ENCODE results near the gene SLC9A8. TPM values are rescaled to one million over a fixed set of nuclear protein-coding genes. Genes with fewer than 3 reads are reported as not detected.
A peak's percentile ranks its signal among the peaks of the same experiment; 100 is the strongest.

The SLC9A8 gene
- total and polyA plus RNA-seq, 2 experiments from 2014 or later: 4.2 to 5.0 TPM

DNA sequence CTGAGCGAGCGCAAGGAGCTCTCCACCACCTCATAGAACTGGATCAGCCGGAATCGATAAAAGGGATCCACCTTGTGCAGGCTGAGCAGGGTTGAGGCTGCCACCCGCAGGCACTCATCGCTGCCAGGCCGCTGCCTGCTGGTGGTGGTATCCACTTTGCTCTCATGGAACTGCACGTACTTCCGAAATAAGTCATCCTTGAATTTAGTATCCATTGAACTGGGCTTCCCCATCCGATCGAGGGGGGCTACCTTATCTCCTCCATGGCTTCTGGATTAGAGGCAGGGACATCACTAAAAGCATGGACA is 95.6 kb downstream of the SLC9A8 start:
- Histone ChIP-seq H4K20me1 (ENCODE audit: insufficient read depth) (no peaks in the 10 kb centered on the region), H3K36me3 (ENCODE audit: low read depth) (peaks cover 18% of the 10 kb centered on the region; the same call in 1 of the 2 replicates)

DNA sequence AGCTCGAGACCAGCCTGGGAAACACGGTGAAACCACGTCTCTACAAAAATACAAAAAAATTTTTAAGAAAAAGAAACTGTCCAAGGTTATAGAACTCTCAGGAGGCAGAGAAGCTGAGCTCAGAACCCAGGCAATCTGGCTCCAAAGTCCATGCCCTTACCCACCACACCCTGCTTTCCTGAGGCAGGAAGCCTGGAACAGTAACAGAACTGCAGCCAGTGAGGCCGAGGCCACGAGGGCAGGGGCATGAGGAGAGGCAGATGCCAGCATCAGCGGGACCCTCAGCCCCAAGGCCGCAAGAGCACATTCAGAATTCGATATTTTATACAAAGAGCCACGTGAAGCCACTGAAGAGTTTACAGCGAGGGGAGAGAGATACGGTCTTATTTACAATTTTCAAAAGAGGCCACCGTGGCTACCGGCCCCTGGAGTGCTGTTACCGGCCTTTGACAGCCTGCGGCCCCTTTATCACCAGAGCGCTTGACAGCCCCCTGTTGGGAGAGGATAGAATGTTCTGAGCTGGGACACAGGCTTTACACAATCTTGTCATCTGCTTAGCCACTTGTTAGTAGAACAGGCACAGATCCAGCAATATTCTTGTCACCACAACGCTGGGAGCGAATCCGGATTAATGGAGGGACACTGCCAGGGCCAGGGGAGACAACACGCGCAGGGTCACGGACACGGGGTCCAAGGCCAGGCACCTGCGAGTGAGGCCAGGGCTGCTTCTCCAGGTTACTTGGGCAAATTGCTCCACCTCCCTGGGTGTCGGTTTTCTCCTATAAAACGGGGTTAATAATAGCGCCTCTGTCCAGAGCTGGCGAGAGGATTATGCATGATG is 97.1 kb downstream of the SLC9A8 start:
- H3K4me1 ChIP-seq (ENCODE audit: insufficient read depth): peaks cover 11% of the 10 kb centered on the region
- H3K27me3 ChIP-seq (replicated peaks; ENCODE audit: insufficient read depth): no peaks in the 10 kb centered on the region
- no peak overlapping the region for H3K9ac ChIP-seq
- DNase-seq: no peak
- TF ChIP-seq EZH2phosphoT487 (IDR thresholded peaks at IDR 0.05; ENCODE audit: insufficient read depth, low read depth) (no peak), EZH2 (IDR thresholded peaks at IDR 0.05; ENCODE audit: insufficient read depth, poor library complexity, severe bottlenecking) (no peak)
- H3K27ac ChIP-seq: no peak overlapping the region
- H3K4me3 ChIP-seq: no peak overlapping the region
- H4K20me1 ChIP-seq (ENCODE audit: insufficient read depth): no peaks in the 10 kb centered on the region
- H3K79me2 ChIP-seq (ENCODE audit: insufficient read depth): peaks cover 73% of the 10 kb centered on the region
- WGBS, 2 experiments (ENCODE audit: low coverage in 1 of 2, low lambda C conversion rate in 2 of 2, missing lambda C conversion rate in 2 of 2): 79 to 81% methylated on average over 28 of the region's 28 CpGs
- no peaks in the 10 kb centered on the region for H3K9me2 ChIP-seq (ENCODE audit: insufficient read depth)
- no peaks in the 10 kb centered on the region for H3K9me3 ChIP-seq (ENCODE audit: low read depth)
- in situ Hi-C loops (cut with MboI): no loop called here
- no peak overlapping the region for H2AFZ ChIP-seq
- H3F3A ChIP-seq (ENCODE audit: insufficient read depth): no peaks in the 10 kb centered on the region
- H3K4me2 ChIP-seq (ENCODE audit: unreplicated experiment): no peak overlapping the region
- peaks cover 8% of the 10 kb centered on the region; the same call in 1 of the 2 replicates for H3K36me3 ChIP-seq (ENCODE audit: low read depth)

More for the DNA sequence above, 95.6 kb downstream of the SLC9A8 start:
- no peaks in the 10 kb centered on the region for H3F3A ChIP-seq (ENCODE audit: insufficient read depth)
- H3K79me2 ChIP-seq (ENCODE audit: insufficient read depth): peaks cover 58% of the 10 kb centered on the region
- H3K9me3 ChIP-seq (ENCODE audit: low read depth): no peaks in the 10 kb centered on the region
- no peak for DNase-seq
- 98% methylated on average over 9 to 11 of the region's 11 CpGs for WGBS, 2 experiments (ENCODE audit: low coverage in 1 of 2, low lambda C conversion rate in 2 of 2, missing lambda C conversion rate in 2 of 2)
- no peak overlapping the region for H2AFZ ChIP-seq
- H3K4me2 ChIP-seq (ENCODE audit: unreplicated experiment): no peak overlapping the region
- no peak overlapping the region for H3K9ac ChIP-seq
- in situ Hi-C loops (cut with MboI): no loop called here
- TF ChIP-seq EZH2phosphoT487 (IDR thresholded peaks at IDR 0.05; ENCODE audit: insufficient read depth, low read depth) (no peak), EZH2 (IDR thresholded peaks at IDR 0.05; ENCODE audit: insufficient read depth, poor library complexity, severe bottlenecking) (no peak)
- no peak overlapping the region for H3K27ac ChIP-seq
- H3K4me1 ChIP-seq (ENCODE audit: insufficient read depth): peaks cover under 1% of the 10 kb centered on the region; the same call in 1 of the 2 replicates
- H3K4me3 ChIP-seq: no peak overlapping the region
- H3K27me3 ChIP-seq (replicated peaks; ENCODE audit: insufficient read depth): no peaks in the 10 kb centered on the region
- no peaks in the 10 kb centered on the region for H3K9me2 ChIP-seq (ENCODE audit: insufficient read depth)

DNA sequence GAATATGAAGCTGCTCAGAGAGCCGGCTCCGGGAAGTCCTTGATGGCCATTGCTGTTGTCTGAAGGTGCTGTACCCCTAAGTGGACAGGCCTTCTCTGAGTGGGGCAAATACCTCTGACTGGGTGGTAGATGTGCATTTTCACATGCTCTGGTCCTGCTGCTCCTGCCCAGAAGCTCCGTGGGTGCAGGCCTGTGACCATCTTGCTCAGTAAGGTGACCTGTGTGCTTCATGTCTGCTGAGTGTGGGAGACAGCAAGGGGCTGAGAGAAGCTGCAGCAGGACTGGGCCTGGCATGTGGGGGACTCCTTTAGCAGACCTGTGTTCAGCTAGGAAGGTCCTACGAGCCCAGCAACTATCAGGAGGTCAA is 97.7 kb downstream of the SLC9A8 start:
- TF ChIP-seq EZH2phosphoT487 (IDR thresholded peaks at IDR 0.05; ENCODE audit: insufficient read depth, low read depth) (no peak), EZH2 (IDR thresholded peaks at IDR 0.05; ENCODE audit: insufficient read depth, poor library complexity, severe bottlenecking) (no peak)
- WGBS, 2 experiments (ENCODE audit: low coverage in 1 of 2, low lambda C conversion rate in 2 of 2, missing lambda C conversion rate in 2 of 2): 85 to 88% methylated on average over 4 of the region's 4 CpGs
- in situ Hi-C loops (cut with MboI): no loop called here

DNA sequence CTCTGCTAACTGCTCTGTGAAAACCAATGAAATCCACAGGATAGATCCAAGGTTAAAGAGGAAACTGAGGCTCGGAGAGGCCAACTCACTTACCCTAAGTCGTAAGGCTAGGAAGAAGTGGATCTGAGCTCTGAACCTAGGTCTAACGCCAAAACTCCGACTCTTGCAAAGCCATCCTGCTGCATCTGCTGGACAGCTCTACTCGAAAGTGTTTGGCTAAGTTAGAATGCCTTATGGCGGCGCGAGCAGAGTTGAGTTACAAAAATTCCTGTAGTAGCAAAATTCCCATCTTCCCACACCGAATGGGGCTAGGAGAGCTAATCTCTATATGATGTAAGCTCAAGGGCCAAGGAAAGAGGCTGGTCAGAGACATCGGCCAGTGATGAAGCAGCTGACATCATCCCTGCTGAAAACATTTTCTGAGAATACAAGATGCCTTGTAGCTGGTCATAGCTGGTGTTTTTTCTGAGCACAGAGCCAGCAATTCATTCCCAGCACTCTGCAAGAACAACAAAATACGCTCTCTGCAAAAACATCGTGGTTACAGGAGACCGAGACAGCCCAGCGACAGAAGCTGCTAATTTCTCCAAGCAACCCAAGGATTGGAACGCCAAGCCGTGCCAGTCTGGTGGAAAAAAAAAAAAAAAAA is 100.9 kb downstream of the SLC9A8 start:
- H2AFZ ChIP-seq: no peak overlapping the region
- 65 to 68% methylated on average over 16 of the region's 16 CpGs for WGBS, 2 experiments (ENCODE audit: low coverage in 1 of 2, low lambda C conversion rate in 2 of 2, missing lambda C conversion rate in 2 of 2)
- TF ChIP-seq EZH2phosphoT487 (IDR thresholded peaks at IDR 0.05; ENCODE audit: insufficient read depth, low read depth): no peak
- no peak for TF ChIP-seq EZH2 (IDR thresholded peaks at IDR 0.05; ENCODE audit: insufficient read depth, poor library complexity, severe bottlenecking)
- H3K79me2 ChIP-seq (ENCODE audit: insufficient read depth): peaks cover 68% of the 10 kb centered on the region
- no peaks in the 10 kb centered on the region for H4K20me1 ChIP-seq (ENCODE audit: insufficient read depth)
- in situ Hi-C loops (cut with MboI): no loop called here
- H3F3A ChIP-seq (ENCODE audit: insufficient read depth): no peaks in the 10 kb centered on the region
- DNase-seq: peak; percentile 49
- no peaks in the 10 kb centered on the region for H3K9me2 ChIP-seq (ENCODE audit: insufficient read depth)
- peaks cover 21% of the 10 kb centered on the region for H3K4me1 ChIP-seq (ENCODE audit: insufficient read depth)
- no peaks in the 10 kb centered on the region for H3K27me3 ChIP-seq (replicated peaks; ENCODE audit: insufficient read depth)
- peak overlapping the region; percentile 93 for H3K9ac ChIP-seq
- no peaks in the 10 kb centered on the region for H3K36me3 ChIP-seq (ENCODE audit: low read depth)
- no peaks in the 10 kb centered on the region for H3K9me3 ChIP-seq (ENCODE audit: low read depth)
- H3K4me2 ChIP-seq (ENCODE audit: unreplicated experiment): peak overlapping the region; percentile 95
- H3K4me3 ChIP-seq: peak overlapping the region; percentile 91
- 0 out of 2 replicates have a peak overlapping the region, but pooled peaks have one; percentile 1 for H3K27ac ChIP-seq

More for the DNA sequence above, 97.7 kb downstream of the SLC9A8 start:
- no peak overlapping the region for H3K4me2 ChIP-seq (ENCODE audit: unreplicated experiment)
- no peaks in the 10 kb centered on the region for H4K20me1 ChIP-seq (ENCODE audit: insufficient read depth)
- no peaks in the 10 kb centered on the region for H3K27me3 ChIP-seq (replicated peaks; ENCODE audit: insufficient read depth)
- no peak overlapping the region for H3K4me3 ChIP-seq
- H3K9me3 ChIP-seq (ENCODE audit: low read depth): no peaks in the 10 kb centered on the region
- H3K4me1 ChIP-seq (ENCODE audit: insufficient read depth): peaks cover 11% of the 10 kb centered on the region
- H3K9ac ChIP-seq: no peak overlapping the region
- H3F3A ChIP-seq (ENCODE audit: insufficient read depth): no peaks in the 10 kb centered on the region
- H2AFZ ChIP-seq: no peak overlapping the region
- no peak for DNase-seq
- H3K36me3 ChIP-seq (ENCODE audit: low read depth): peaks cover 3% of the 10 kb centered on the region; the same call in 1 of the 2 replicates
- H3K79me2 ChIP-seq (ENCODE audit: insufficient read depth): peaks cover 79% of the 10 kb centered on the region
- H3K9me2 ChIP-seq (ENCODE audit: insufficient read depth): no peaks in the 10 kb centered on the region
- no peak overlapping the region for H3K27ac ChIP-seq
